HG03354 (cell line): ENCODE measurements around the gene AGFG2.

Experiments
- ATAC-seq: cut with Tn5 transposase; IDR thresholded peaks from one replicate; pipeline ENCODE4 v1.9.1; 2021; ENCODE audit warnings: mild to moderate bottlenecking; ENCODE audit not compliant: unreplicated experiment, poor library complexity, severe bottlenecking

Gene AGFG2

DNA sequence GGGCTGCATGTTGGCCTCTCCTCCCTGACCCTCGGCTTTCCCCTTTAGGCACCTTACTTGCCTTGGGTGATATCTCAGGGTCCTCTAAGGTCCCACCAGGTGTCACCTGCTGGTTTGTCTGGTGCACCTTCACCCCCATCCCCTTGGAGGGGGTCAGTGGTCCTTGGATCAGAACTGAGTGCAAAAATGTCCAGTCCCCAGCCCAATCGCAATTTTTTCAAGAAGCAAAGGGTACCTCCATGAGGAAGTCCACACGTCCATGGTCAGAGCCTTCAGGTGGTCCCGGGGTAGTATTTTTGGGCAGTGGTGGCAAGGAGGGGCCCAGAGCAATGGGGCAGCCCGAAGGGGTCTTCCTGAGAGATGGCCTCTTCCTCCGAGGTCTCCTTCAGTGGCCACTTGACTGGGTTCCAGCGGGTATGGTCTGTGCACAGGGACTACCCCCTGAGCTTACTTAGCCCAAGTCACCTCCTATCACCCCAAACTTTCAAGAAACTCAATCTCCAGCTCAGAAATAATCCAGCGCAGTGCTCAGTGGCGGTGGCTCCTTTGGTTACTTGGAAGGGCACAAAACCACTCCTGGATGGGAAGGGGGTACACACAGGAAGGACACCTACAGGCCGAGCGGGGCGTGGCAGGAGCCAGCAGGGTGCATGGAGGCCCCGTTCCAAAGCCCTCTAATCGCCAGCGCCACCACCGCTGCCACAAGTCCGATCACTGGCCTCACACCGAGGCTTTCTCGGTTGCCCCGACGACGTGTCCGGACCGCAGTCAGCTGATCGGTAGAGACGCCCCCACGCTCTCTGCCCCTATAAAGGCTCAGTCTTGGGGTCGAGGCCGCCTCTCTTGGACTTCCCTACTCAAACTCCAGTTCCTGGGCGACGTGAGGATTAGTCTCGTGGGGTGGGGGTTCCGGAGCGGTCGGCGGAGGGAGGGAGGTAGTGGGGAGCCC lies 30.2 kb downstream of the AGFG2 start:
- peak; percentile 44 for ATAC-seq

DNA sequence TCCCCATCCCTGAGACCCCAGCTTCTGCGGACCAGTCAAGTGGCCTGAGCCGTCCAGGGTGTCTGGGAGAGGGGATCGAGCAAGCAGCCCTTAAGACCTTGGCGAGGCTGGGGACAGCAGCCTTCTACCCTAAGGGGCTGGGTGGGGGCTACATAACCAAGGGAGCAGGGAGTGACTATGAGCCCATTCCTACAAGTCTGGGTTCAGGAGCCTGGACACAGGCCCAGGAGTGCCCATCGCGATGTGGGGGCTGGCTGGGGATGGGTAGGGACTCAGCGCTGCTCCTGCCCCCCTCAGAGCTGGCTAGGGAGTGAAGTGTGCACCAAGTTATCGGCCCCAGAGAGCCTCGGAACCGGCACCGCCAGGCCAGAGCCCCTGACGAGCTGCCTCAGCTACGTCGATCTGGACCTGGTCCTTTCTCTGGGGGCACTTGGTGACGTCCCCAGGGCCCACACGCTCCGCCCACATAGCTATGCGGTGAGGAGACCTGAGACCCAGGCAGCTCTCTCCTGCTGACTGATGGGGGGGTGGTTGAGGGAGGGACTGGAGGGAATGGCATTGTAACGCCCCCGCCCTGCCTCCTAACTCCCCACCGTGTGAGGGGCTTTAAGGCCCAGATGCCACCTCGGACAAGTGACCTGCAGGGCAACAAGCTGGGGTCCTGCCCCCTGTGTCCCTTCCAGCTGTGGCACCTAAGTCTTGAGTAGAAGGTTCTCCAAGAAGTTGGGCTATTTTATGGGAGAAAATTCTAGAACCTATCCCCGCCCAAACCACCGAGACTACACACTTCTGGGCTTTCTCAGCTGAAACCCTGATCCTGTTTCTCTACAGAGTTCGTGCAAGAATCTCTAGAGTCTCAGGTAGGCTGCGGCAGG lies 32.2 kb downstream of the AGFG2 start:
- no peak for ATAC-seq

GRCh38 chr7:100571829-100572116 lies 32.8 kb downstream of the AGFG2 start:
- no peak for ATAC-seq

DNA sequence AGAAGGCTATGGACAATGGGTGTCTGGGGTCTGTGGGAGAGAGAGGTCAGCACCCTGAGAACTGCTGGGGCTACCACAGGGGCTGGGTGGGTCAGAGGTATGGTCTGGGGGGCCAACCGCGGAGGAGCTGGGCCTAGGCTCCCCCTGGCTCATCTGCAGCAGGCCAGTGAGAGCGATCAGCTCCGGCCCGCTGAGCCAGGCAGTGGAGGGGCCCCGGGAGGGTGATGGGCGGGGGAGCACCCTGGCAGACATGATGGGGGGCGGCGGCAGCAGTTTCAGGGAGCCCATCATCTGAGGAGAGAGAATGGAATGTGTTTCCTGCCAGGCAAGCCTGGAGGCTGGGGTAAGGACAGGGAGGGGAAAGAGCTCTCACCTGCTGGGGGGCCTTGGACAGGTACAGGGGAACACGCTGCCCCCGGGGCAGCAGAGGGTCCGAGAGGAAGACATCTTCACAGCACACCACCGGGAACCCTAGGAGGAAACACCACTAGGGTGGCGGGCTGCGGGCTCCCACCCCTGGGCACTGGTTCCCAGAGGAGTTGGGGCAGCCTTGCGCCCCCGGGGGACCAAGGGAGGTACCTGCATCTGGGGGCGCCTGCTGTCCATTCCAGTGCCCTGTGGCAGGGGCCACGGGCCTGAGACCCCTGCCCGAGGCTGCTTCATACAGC lies 33.4 kb downstream of the AGFG2 start:
- ATAC-seq = no peak

GRCh38 chr7:100572949-100573675 lies 34.1 kb downstream of the AGFG2 start:
- ATAC-seq = no peak

- no peak for ATAC-seq
Measured at GRCh38 chr7:100573691-100574361, 34.8 kb downstream of the AGFG2 start, which contains the start of gene SAP25. Gene SAP25 (minus strand): TSS chr7:100573900. CDS start chr7:100573742, 158 bp downstream.

DNA sequence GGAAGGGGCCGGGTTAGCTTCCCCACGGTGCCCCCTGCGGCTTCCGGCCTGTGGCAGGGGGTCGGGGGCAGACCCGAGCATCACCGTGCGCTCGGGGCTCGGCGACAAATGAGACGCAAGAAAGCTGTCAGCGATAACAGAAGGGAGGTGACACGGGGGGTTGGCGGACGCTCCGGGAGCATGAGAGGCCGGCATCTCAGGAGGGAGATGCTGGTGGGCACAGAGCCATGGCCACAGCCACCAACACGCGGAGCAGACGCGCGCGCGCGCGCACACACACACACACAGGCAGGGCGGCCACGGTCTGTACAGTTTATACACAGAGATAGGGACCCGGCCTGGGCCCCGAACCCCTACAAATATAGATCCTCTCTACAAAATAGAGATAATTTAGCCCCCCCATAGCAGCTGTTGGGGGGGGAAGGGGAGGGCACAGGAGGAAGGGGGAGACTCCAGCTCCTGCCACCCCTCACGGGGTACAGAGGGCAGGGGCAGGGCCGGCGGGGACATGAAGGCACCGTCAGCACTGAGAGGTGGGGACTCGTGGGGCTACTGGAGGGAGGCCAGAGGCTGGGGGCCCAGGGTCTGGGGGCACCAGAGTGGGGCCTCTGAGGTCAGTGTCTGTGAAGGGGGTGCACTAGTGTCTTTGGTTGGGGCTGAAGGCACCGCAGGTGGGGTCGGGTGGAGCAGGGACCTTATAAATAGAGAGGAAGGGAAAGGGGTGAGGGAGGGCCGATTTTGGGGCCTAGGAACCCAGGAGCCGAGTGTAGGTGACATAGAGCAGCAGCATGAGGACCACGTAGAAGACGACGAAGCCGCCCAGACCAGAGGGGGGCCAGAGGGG lies 35.6 kb downstream of the AGFG2 start:
- no peak for ATAC-seq

GRCh38 chr7:100575206-100575631 lies 36.2 kb downstream of the AGFG2 start:
- ATAC-seq = no peak

DNA sequence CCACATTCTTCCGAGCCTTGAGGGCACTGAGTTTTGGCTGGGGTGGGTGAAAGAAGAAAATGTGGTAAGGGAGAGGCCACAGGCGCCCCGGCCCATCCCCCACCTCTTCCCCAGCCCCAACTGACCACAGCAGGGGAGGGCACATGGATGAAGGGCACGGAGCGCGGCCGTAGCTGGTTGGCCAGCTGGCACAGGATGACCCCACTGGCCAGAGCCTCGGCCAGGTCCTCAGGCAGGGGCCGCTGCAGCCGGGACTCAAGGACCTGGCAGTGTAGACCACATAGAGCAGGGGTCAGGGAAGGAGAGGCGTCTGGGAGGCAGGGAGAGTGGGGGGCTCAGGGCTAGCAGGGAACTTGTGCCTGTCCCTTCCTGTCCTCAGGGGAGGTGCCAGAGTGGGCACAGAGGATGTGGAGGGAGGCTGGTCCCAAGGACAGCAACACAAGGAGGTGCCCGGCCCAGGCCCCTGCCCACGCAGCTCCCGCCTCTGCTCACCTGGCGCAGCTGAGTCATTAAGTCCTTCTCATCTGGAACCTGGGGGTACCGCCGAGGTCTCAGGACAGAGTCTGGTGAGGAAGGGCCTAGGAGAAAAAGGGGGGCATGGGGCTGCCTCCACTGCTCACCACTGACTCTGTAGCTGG lies 36.9 kb downstream of the AGFG2 start:
- ATAC-seq = no peak

- no peak for ATAC-seq
Measured at GRCh38 chr7:100576384-100576993, 37.5 kb downstream of the AGFG2 start.

GRCh38 chr7:100577103-100577502 lies 38.1 kb downstream of the AGFG2 start:
- ATAC-seq = no peak

- no peak for ATAC-seq
Measured at GRCh38 chr7:100577507-100577906, 38.5 kb downstream of the AGFG2 start.

DNA sequence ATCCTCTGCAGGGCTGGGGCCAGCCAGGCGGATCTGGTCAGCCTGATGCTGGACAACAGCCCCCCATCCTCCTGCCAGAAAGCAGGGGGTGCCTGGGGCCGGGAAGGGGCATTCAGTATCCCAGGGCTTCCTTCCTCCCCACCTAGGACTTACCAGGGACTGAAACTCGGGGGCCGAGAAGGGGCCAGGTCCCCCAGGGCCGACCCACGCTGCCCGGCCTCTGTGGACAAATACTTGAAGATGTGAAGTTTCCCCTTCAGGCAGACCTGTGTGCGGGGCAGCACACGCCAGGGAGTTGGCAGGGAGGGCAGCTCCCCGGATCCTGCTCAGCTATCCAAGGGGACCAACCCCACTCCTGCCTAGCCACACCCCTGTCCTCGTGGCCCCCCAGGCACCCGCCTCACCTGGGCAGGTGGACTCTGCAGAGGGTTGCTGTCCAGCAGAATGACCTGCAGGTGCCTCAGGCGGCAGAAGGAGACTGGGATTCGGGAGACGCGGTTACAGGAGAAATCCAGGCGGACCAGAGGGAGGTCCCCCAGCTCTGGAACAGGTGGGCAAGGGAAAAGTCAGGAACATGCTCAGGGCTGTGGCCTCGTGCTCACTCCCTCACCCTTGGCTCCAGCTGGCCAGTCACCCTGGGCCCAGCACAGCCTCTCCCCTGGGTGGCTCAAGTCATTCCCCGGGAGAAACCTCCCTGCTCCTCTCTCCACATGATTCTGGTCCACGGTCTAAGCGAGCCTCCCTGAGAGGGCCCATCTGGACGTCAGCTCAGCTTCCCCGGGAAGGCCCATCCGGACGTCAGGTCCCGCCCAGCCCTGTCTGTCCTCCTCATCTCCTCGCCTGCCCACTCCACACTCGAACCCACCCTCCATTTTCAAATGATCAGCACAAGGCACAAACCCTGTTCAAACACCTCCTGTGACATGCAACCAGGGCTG lies 39.5 kb downstream of the AGFG2 start:
- ATAC-seq = no peak

DNA sequence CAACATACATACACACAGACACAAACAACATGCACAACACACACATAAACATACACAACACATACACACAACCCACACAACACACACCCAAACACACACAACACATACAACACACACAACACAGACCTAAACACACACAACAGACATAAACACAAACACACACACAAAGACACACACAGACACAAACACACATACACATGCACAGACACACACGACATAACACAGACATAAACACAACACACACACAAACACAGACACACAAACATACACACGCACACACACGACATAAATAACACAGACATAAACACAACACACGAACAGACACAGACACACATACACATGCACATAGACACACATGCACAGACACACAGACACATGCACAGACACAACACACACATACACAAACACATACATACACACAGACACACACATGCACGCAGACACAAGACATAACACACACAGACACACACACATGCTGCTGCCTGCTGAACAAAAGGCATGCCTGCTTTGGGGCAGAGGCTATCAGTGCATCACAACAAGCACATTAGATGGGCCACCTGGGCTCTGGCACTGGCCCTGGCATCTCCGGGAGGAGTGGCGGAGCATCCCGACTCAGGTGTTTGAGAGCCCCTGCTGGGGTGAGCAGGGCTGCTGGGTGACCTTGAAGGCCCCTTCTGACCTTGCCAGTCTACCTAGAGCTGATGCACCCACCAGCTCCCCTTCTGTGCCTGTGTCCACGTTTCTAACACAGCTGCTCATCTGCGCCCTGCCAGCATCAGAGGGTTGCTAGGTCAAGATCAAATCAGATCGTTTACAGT lies 41.7 kb downstream of the AGFG2 start:
- ATAC-seq = no peak

DNA sequence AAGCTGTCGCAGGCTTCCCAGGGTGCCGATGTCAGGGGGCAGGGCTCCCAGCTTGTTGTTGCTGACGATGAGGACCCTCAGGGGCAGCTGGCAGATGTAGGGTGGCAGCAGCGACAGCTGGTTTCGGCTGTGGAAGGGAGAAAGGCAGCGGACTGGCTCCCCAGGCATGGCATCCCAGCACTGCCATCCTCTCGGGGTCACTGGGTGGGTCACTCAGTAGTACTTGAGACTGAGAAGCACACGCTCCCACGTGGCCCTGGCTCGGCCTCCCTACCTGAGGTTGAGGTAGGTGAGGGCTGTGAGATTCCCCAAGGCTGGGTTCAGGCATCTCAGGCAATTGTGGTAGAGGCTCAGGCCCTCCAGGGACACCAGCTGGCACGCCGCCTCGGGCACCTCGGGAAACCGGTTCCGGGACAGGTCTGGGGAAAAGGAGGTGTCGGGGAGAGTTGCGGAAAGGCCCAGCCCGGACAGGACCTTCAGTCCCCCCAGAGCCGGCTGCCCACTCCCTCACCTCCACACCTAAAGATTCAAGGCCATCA lies 43.1 kb downstream of the AGFG2 start:
- no peak for ATAC-seq
